OCI-LY3 (cell line): ENCODE measurements around the gene DPAGT1.
A peak's percentile ranks its signal among the peaks of the same experiment; 100 is the strongest.

Experiments
- CTCF ChIP-seq: fragments of 200-600, 300-600 bp; sonication (generic); IDR thresholded peaks from 2 replicates; pipeline ENCODE4 v1.5.1; 2014; ENCODE audit warnings: antibody characterized with exemption, low read length, low read depth
- EZH2phosphoT487 ChIP-seq: fragments of 200-600 bp; shearing (Covaris generic); IDR thresholded peaks from 2 replicates; pipeline ENCODE4 v1.6.1; 2018; ENCODE audit warnings: antibody characterized with exemption, mixed run types, low read depth

- peak; percentile 42 for TF ChIP-seq CTCF
- TF ChIP-seq EZH2phosphoT487 = no peak
Measured at GRCh38 chr11:119144825-119145486, 43.3 kb upstream of the DPAGT1 start.
